ENCODE measurements around the gene UPP2. TPM values are rescaled to one million over a fixed set of nuclear protein-coding genes. Genes with fewer than 3 reads are reported as not detected.

The UPP2 gene
- total RNA-seq (2021) (not detected in 3 replicates), Bru-seq, nascent RNA (percentile 24 among the genes with signal in this experiment)
- long read RNA-seq, experiment 1, partial matches to known transcripts: 0 of 4 reads
- long read RNA-seq, experiment 1, other reads (novel, unspliced or antisense): 4 of 4 reads
- long read RNA-seq, experiment 2, partial matches to known transcripts: 0 of 1 reads
- long read RNA-seq, experiment 2, other reads (novel, unspliced or antisense): 1 of 1 reads
- long read RNA-seq, experiment 3, partial matches to known transcripts: 0 of 1 reads
- long read RNA-seq, experiment 3, other reads (novel, unspliced or antisense): 1 of 1 reads

GRCh38 chr2:158101384-158101926 lies at the start of gene UPP2:
Gene UPP2 (plus strand): TSS chr2:158101876. CDS start chr2:158102064, 188 bp downstream.
- no peaks in the 10 kb centered on the region for H3K36me3 Mint-ChIP-seq
- H3K27ac Mint-ChIP-seq: no peak within 1 kb of the TSS
- H3K9me3 Mint-ChIP-seq: no peaks in the 10 kb centered on the region
- H3K4me3 Mint-ChIP-seq: no peak within 1 kb of the TSS
- ATAC-seq: no peak
- H3K27me3 Mint-ChIP-seq (ENCODE audit: low read depth): no peaks in the 10 kb centered on the region
- ChIA-PET CTCF (no interaction called here), POLR2A (no interaction called here)
- H3K4me1 Mint-ChIP-seq: peaks cover 16% of the 10 kb centered on the region
- TF ChIP-seq PRRX2 (CRISPR knock-in tag; IDR thresholded peaks at IDR 0.05) (no peak), ZNF281 (CRISPR knock-in tag; IDR thresholded peaks at IDR 0.05) (no peak)
- no peak for DNase-seq (ENCODE audit: low spot score)

- ATAC-seq (no peak), DNase-seq (ENCODE audit: low spot score) (no peak)
- TF ChIP-seq CREB1 (CRISPR knock-in tag; IDR thresholded peaks at IDR 0.05) (no peak), HMGA2 (CRISPR knock-in tag; IDR thresholded peaks at IDR 0.05) (no peak), USF2 (CRISPR knock-in tag; IDR thresholded peaks at IDR 0.05) (no peak), ETV6 (CRISPR knock-in tag; IDR thresholded peaks at IDR 0.05) (no peak), TEAD1 (CRISPR knock-in tag; IDR thresholded peaks at IDR 0.05) (no peak), PRDM15 (CRISPR knock-in tag; IDR thresholded peaks at IDR 0.05) (no peak), ZNF671 (CRISPR knock-in tag; IDR thresholded peaks at IDR 0.05) (no peak), ELF4 (CRISPR knock-in tag; IDR thresholded peaks at IDR 0.05; ENCODE audit: low read depth) (no peak), AFF4 (CRISPR knock-in tag; IDR thresholded peaks at IDR 0.05; ENCODE audit: borderline replicate concordance) (no peak), IRF2 (CRISPR knock-in tag; IDR thresholded peaks at IDR 0.05; ENCODE audit: borderline replicate concordance, low read depth) (no peak), ZNF532 (CRISPR knock-in tag; IDR thresholded peaks at IDR 0.05; ENCODE audit: borderline replicate concordance) (no peak), FOXK1 (CRISPR knock-in tag; IDR thresholded peaks at IDR 0.05) (no peak), ZBTB43 (CRISPR knock-in tag; IDR thresholded peaks at IDR 0.05) (no peak), ZNF138 (CRISPR knock-in tag; conservative IDR thresholded peaks at IDR 0.05) (no peak), NFATC4 (CRISPR knock-in tag; IDR thresholded peaks at IDR 0.05) (no peak)
- Mint-ChIP-seq H3K9me3 (no peaks in the 10 kb centered on the region), H3K4me3 (no peak overlapping the region), H3K27me3 (ENCODE audit: low read depth) (no peaks in the 10 kb centered on the region), H3K4me1 (peaks cover 6% of the 10 kb centered on the region; the same call in 1 of the 2 replicates), H3K27ac (no peak overlapping the region), H3K36me3 (no peaks in the 10 kb centered on the region)
- CTCF ChIA-PET: interaction anchor here (1.7 kb wide), 1 partner anchor 671 kb away, joined by 5 read pairs; no protein-coding TSS in a partner anchor
- POLR2A ChIA-PET: no interaction called here
Measured at GRCh38 chr2:158052761-158053160, 48.9 kb upstream of the UPP2 start.

All from WTC11 (cell line).